Type B pancreatic cell (in vitro differentiated cells): ENCODE results near the gene AKIRIN2. TPM values are rescaled to one million over a fixed set of nuclear protein-coding genes. Genes with fewer than 3 reads are reported as not detected.

Experiments used
- DNase-seq: peaks from one replicate; pipeline ENCODE4 v3.0.0; 2021; ENCODE audit warnings: mixed read lengths; ENCODE audit not compliant: unreplicated experiment; ENCODE audit errors: extremely low spot score
- H3K27ac Mint-ChIP-seq: 2 replicates; pipeline ENCODE4 v1.8.0; 2021; ENCODE audit warnings: mild to moderate bottlenecking, mixed read lengths
- H3K27me3 Mint-ChIP-seq: 2 replicates; pipeline ENCODE4 v1.8.0; 2021; ENCODE audit warnings: mixed read lengths
- H3K36me3 Mint-ChIP-seq: 2 replicates; pipeline ENCODE4 v1.8.0; 2021; ENCODE audit warnings: mixed read lengths
- H3K4me1 Mint-ChIP-seq: one replicate; pipeline ENCODE4 v1.8.0; 2021; ENCODE audit warnings: mixed read lengths; ENCODE audit not compliant: unreplicated experiment
- H3K4me3 Mint-ChIP-seq: 2 replicates; pipeline ENCODE4 v1.8.0; 2021; ENCODE audit warnings: mild to moderate bottlenecking, mixed read lengths
- H3K9me3 Mint-ChIP-seq: 2 replicates; pipeline ENCODE4 v1.8.0; 2021; ENCODE audit warnings: mixed read lengths
- CTCF ChIP-seq: fragments of 200-600 bp; sonication (generic); conservative IDR thresholded peaks from 2 replicates; pipeline ENCODE4 v1.5.0; 2021; ENCODE audit warnings: antibody characterized with exemption, mild to moderate bottlenecking
- total RNA-seq: library from RNA; stranded (reverse); gene quantifications from 2 replicates; pipeline ENCODE4 v1.2.1, GENCODE V29; 2021; ENCODE audit warnings: low replicate concordance

Gene AKIRIN2
- total RNA-seq, 1 donor from 2014 or later = 61.7 TPM

- Mint-ChIP-seq H3K27me3 (no peaks in the 10 kb centered on the region), H3K27ac (no peak overlapping the region), H3K4me3 (no peak overlapping the region), H3K9me3 (no peaks in the 10 kb centered on the region), H3K4me1 (no peaks in the 10 kb centered on the region), H3K36me3 (peaks cover 29% of the 10 kb centered on the region)
- DNase-seq = no peak
- no peak for TF ChIP-seq CTCF
These were observed 43.5 kb downstream of the AKIRIN2 start for GRCh38 chr6:87658516-87658915.

DNA sequence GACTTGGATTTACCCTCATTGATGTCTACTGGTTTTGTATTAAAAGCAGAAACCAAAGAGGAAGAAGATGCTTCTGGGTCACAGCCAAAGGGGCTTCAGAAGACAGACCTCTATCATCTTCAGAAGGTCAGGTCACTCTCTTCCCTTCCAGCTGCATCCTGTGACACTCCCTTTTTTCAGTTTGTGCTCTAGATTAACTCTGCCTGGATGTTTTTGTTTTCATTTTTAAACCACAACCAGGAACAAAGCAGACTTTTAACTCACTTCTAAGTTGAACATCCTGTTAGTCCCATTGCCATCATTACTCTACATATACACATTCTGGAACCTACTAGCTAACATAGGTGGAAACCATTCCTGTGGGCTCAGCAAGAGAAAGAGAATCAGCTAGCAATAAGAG is 45.2 kb downstream of the AKIRIN2 start:
- Mint-ChIP-seq H3K36me3 (peaks cover 29% of the 10 kb centered on the region), H3K9me3 (no peaks in the 10 kb centered on the region), H3K27ac (no peak overlapping the region), H3K4me1 (no peaks in the 10 kb centered on the region), H3K27me3 (no peaks in the 10 kb centered on the region), H3K4me3 (no peak overlapping the region)
- no peak for DNase-seq
- no peak for TF ChIP-seq CTCF

GRCh38 chr6:87655824-87656223 is 46.2 kb downstream of the AKIRIN2 start:
- peaks cover 20% of the 10 kb centered on the region for H3K36me3 Mint-ChIP-seq
- H3K9me3 Mint-ChIP-seq = no peaks in the 10 kb centered on the region
- no peaks in the 10 kb centered on the region for H3K27me3 Mint-ChIP-seq
- TF ChIP-seq CTCF = no peak
- no peak overlapping the region for H3K27ac Mint-ChIP-seq
- no peak overlapping the region for H3K4me3 Mint-ChIP-seq
- no peaks in the 10 kb centered on the region for H3K4me1 Mint-ChIP-seq
- no peak for DNase-seq

DNA sequence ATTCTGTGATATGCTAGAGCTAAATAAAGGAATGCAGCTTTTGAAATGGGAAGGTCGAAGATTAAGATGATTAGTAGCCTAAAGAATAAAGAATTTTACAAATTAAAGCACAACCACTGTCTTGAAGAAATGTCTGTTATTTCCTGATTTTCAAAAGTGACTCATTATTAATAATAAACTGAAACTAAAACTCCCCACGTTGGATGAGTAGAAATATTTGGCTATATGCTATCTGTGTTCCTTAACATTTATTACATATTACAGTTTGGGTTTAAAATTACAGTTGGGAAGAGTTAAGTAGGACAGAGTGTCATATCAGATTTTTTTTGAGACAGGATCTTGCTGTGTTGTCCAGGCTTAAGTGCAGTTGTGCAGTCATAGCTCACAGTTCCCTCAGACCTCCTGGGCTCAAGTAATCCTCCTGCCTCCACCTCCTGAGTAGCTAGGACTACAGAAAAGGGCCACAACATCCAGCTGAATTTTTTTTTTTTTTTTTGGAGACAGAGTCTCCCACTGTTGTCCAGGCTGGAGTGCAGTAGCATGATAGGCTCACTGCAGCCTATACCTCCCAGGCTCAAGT is 47.1 kb downstream of the AKIRIN2 start:
- TF ChIP-seq CTCF = no peak
- DNase-seq = no peak
- Mint-ChIP-seq H3K9me3 (no peaks in the 10 kb centered on the region), H3K4me1 (no peaks in the 10 kb centered on the region), H3K27me3 (no peaks in the 10 kb centered on the region), H3K36me3 (peaks cover 16% of the 10 kb centered on the region), H3K27ac (no peak overlapping the region), H3K4me3 (no peak overlapping the region)

DNA sequence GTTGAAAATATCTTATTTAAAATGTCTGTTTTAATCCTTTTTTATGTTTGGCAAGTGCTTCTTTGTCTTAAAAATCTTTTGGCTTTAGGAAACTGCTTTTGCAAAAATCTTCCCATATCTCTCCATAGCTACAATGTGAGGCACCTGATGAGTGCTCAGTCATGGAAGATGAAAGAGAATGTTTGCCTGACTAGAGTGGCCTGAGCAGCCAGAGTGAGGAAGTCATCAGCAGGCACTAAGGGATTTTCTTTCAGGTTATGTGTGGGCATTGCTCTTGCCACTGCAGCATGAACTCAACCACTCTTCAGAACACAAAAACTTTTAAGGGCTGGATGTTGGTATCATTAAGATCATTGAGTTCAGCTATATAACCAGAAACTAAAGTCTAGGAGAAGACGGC is 47.9 kb downstream of the AKIRIN2 start:
- DNase-seq = no peak
- Mint-ChIP-seq H3K27me3 (no peaks in the 10 kb centered on the region), H3K36me3 (peaks cover 14% of the 10 kb centered on the region), H3K4me3 (no peak overlapping the region), H3K27ac (no peak overlapping the region), H3K9me3 (no peaks in the 10 kb centered on the region), H3K4me1 (no peaks in the 10 kb centered on the region)
- TF ChIP-seq CTCF = no peak
